Esophagus muscularis mucosa (tissue), 4 donors: ENCODE results near the gene UBE2D4. TPM values are rescaled to one million over a fixed set of nuclear protein-coding genes. Genes with fewer than 3 reads are reported as not detected.

Experiments used
- DNase-seq: peaks from one replicate; pipeline ENCODE4 v3.0.0-alpha.2; 2017; ENCODE audit errors: extremely low spot score
- H3K27ac ChIP-seq, 4 donors: fragments of 200-600 bp; sonication (generic); replicated peaks in 1 of 4; 1 replicate in 3 of 4; 2 replicates in 1 of 4; pipeline ENCODE4 v1.5.1; 2016 to 2019; ENCODE audit warnings: mild to moderate bottlenecking in 1 of 4
- H3K27me3 ChIP-seq, 4 donors: fragments of 200-600 bp; sonication (generic); one replicate each; pipeline versions ENCODE4 v1.5.1 to v1.6.0; 2016 to 2019
- H3K36me3 ChIP-seq, 4 donors: fragments of 200-600 bp; sonication (generic); one replicate each; pipeline ENCODE4 v1.5.1; 2016 to 2019
- H3K4me1 ChIP-seq, 4 donors: fragments of 200-600 bp; sonication (generic); one replicate each; pipeline ENCODE4 v1.5.1; 2016 to 2019
- H3K4me3 ChIP-seq, 4 donors: fragments of 200-600 bp; sonication (generic); 1 replicate in 2 of 4; 2 replicates in 2 of 4; pipeline ENCODE4 v1.5.1; 2016 to 2019; ENCODE audit warnings: mild to moderate bottlenecking in 4 of 4, moderate library complexity in 1 of 4
- H3K9me3 ChIP-seq, 4 donors: fragments of 200-600 bp; sonication (generic); 1 replicate in 3 of 4; 2 replicates in 1 of 4; pipeline ENCODE4 v1.5.1; 2016 to 2019
- CTCF ChIP-seq, 3 experiments: fragments of 200-600 bp in 2 of 3; fragments of 450-650 bp in 1 of 3; sonication (generic) in 2 of 3; IDR thresholded peaks; one replicate each; pipeline ENCODE4 v1.5.1; 2017 to 2019; ENCODE audit warnings: antibody characterized with exemption in 3 of 3, mild to moderate bottlenecking in 2 of 3, moderate library complexity in 1 of 3
- EP300 ChIP-seq: sonication (generic); formaldehyde crosslinking; IDR thresholded peaks from one replicate; pipeline ENCODE4 v1.6.1; 2017; ENCODE audit warnings: antibody characterized with exemption
- POLR2A ChIP-seq: fragments of 450-650 bp; IDR thresholded peaks from one replicate; pipeline ENCODE4 v1.6.1; 2017; ENCODE audit warnings: antibody characterized with exemption, moderate library complexity, mild to moderate bottlenecking, low read depth
- POLR2AphosphoS5 ChIP-seq, 2 donors: sonication (generic); formaldehyde crosslinking; IDR thresholded peaks; one replicate each; pipeline ENCODE4 v1.6.1; 2017; ENCODE audit warnings: antibody characterized with exemption in 2 of 2
- WGBS: methylation state at CpG from one replicate; pipeline ENCODE4 v1.1.5; 2018; 5-methylcytosine and 5-hydroxymethylcytosine counted together
- intact Hi-C: fragments of 100-400 bp; cut with DNase I; formaldehyde crosslinking; loops from one replicate; pipeline ENCODE4 v1.15.1; 2023
- total RNA-seq, 4 donors: library from RNA; depleted of rRNA; stranded (reverse); fragments of >200 nt; gene quantifications; one replicate each; pipeline versions ENCODE4 v1.1.0 to v1.2.1, GENCODE V29; 2016

Gene UBE2D4
- total RNA-seq, 4 donors from 2014 or later, result 20.1 to 36.4 (median 26.3) TPM

DNA sequence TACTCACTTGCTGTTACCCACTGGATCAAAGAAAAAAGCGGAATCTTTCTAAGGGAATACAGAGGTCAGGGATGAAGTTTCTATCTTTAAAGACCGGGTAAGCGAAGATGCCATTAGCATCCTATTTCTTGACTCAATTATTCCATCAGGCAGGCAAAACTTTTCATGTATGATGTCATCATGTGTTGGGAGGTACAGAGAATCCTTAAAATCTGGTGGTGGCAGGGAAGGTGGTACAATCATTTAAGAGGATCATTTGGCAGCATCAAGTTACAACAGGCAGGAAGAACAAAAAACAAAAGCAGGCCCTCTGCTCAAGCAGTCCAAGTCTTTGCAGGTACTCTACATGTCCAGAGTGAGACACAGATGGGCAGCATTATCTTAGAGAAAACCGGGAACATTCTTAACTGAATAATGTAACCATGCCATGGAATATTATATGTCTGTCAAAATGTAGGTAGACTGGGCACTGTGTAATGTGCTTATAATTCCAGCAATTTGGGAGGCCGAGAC lies 23.6 kb upstream of the UBE2D4 start:
- intact Hi-C loops, result no loop called here
- Histone ChIP-seq H3K27ac (peak overlapping the region in 1 of 4 donors; percentile 39), H3K36me3 (peaks cover 0 to 6% (median 3%) of the 10 kb centered on the region in 4 donors), H3K4me3 (no peak overlapping the region), H3K4me1 (peaks cover 50 to 64% (median 59%) of the 10 kb centered on the region in 4 donors), H3K9me3 (no peaks in the 10 kb centered on the region), H3K27me3 (no peaks in the 10 kb centered on the region)
- WGBS, result 92% methylated on average over 5 of the region's 5 CpGs
- TF ChIP-seq POLR2A (no peak), CTCF (IDR thresholded peaks at IDR 0.05) (no peak), POLR2AphosphoS5 (IDR thresholded peaks at IDR 0.05) (no peak), EP300 (no peak)
- DNase-seq, result no peak

DNA sequence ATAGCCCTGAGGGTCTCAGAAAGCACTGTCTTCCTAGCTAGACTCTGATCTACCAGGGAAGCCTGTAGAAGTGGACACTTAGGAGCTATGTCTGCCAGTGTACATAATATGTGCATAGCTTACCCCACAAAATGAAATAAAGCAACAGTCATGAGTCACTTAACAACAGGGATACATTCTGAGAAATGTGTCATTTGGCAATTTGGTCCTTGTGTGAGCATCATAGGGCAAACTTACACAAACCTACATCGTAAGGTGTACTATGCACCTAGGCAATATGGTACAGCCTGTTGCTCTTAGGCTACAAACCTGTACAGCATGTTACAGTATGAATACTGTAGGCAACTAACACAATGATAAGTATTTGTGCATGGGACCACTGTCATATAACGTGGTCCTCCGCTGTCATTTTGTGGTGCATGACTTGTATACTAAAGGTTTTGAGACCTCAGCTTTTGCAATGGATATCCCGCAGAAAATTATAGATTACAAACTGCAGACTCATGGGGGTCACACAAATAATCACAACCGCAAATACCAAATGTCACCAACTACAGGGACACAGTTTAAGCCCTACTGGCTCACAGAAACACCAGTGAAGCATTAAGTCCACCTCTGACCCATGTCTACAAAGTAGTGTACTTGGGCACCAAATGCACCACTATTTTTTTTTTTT lies 21.6 kb upstream of the UBE2D4 start:
- intact Hi-C loops, result loop anchor here (1.0 to 5.0 kb wide), 2 partner anchors 20 to 32 kb away; no protein-coding TSS in a partner anchor

DNA sequence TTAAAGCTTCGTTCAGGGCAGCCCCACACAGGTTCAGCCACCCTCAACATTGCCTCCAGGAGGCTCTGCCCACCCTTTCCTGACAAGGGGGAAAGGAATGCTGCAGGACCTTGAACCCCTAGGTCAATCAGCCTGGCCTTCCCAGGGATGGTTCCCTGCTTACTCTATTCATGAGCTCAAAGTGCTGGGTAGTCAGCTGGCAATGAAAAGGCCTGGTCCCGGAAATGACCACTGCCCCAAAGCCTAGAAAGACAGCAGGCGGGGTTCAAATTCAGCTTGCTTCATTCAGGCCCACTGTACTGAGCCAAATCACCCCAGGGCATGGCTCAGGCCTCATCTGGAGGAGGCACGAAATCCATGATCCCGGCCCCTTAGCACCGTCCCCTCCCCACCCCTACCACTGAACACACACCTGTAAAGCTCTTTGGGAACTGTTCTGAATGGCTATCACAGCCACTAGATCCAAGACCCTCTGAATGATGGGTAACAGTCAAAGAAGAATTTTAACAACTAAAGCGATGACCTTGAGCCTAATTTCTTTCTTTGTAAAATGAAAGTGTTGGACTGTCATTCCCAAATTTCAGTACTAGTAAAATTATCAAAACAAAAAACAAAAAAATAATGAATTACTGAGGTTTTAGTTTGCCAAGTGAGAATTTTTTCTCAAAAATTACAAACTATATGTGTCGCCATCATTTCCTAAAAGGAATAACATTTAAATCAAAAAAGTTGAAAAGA lies 20.9 kb upstream of the UBE2D4 start:
- H3K4me1 ChIP-seq, result peaks cover 41 to 58% (median 51%) of the 10 kb centered on the region in 4 donors
- TF ChIP-seq POLR2AphosphoS5 (IDR thresholded peaks at IDR 0.05), result no peak
- no peak for TF ChIP-seq CTCF (IDR thresholded peaks at IDR 0.05)
- no peak for TF ChIP-seq EP300
- no peak for TF ChIP-seq POLR2A
- WGBS, result 30% methylated on average over 8 of the region's 8 CpGs
- H3K27me3 ChIP-seq, result no peaks in the 10 kb centered on the region
- H3K36me3 ChIP-seq, result peaks cover 0 to 6% (median 0%) of the 10 kb centered on the region in 4 donors
- H3K9me3 ChIP-seq, result no peaks in the 10 kb centered on the region
- intact Hi-C loops, result loop anchor here (1.0 to 5.0 kb wide), 2 partner anchors 19 to 33 kb away; no protein-coding TSS in a partner anchor
- peak overlapping the region; percentile 91 to 93 (median 92) for H3K27ac ChIP-seq
- H3K4me3 ChIP-seq, result peak overlapping the region; percentile 79 to 96 (median 86)
- no peak for DNase-seq

More for the DNA sequence above, 21.6 kb upstream of the UBE2D4 start:
- peak overlapping the region; percentile 91 to 93 (median 92) for H3K27ac ChIP-seq
- H3K4me3 ChIP-seq, result peak overlapping the region in 3 of 4 donors; percentile 82 to 96 (median 90)
- WGBS, result 90% methylated on average over 5 of the region's 5 CpGs
- no peaks in the 10 kb centered on the region for H3K9me3 ChIP-seq
- peaks cover 0 to 6% (median 2%) of the 10 kb centered on the region in 4 donors for H3K36me3 ChIP-seq
- TF ChIP-seq EP300, result no peak
- no peak for DNase-seq
- H3K4me1 ChIP-seq, result peaks cover 42 to 59% (median 51%) of the 10 kb centered on the region in 4 donors
- no peaks in the 10 kb centered on the region for H3K27me3 ChIP-seq

DNA sequence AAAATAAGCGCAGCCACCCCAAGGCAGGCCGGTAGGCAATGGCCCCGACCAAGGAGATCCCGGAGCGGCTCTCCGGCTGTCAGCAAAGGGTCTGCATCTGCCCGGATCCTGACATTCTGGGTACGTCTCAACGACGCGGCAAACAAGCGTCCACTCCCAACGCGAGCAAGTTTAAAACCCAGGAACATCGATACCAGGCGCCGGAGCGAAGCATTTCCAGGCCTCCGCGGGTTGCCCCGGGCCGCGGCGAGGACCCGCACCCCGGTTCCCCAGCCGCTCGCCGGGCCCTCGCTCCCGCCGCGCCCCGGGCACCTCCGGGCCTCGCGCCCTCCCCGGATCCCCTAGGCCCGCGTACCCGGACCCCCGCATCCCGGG lies 20.3 kb upstream of the UBE2D4 start:
- peak overlapping the region; percentile 79 to 96 (median 86) for H3K4me3 ChIP-seq
- intact Hi-C loops, result loop anchor here (1.0 to 5.0 kb wide), 2 partner anchors 18 to 34 kb away; no protein-coding TSS in a partner anchor
- H3K4me1 ChIP-seq, result peaks cover 36 to 53% (median 48%) of the 10 kb centered on the region in 4 donors
- no peaks in the 10 kb centered on the region for H3K27me3 ChIP-seq
- WGBS, result under 1% methylated on average over 25 of the region's 43 CpGs
- no peak for TF ChIP-seq CTCF (IDR thresholded peaks at IDR 0.05)
- no peak for TF ChIP-seq POLR2AphosphoS5 (IDR thresholded peaks at IDR 0.05)
- no peak for TF ChIP-seq POLR2A
- no peak for TF ChIP-seq EP300
- peaks cover 0 to 6% (median 0%) of the 10 kb centered on the region in 4 donors for H3K36me3 ChIP-seq
- H3K9me3 ChIP-seq, result no peaks in the 10 kb centered on the region
- peak overlapping the region; percentile 91 to 93 (median 92) for H3K27ac ChIP-seq
- no peak for DNase-seq
